HepG2 (cell line): Measurements from ENCODE around the gene DLG5. TPM values are rescaled to one million over a fixed set of nuclear protein-coding genes. Genes with fewer than 3 reads are reported as not detected.
A peak's percentile ranks its signal among the peaks of the same experiment; 100 is the strongest.

Experiments
- ADNP ChIP-seq: sonication (generic); formaldehyde crosslinking; IDR thresholded peaks from 2 replicates; pipeline ENCODE4 v1.4.0; 2020; ENCODE audit warnings: missing genetic modification reagents
- ASH2L ChIP-seq: fragments of 300-600, 200-600 bp; sonication (generic); IDR thresholded peaks from 2 replicates; pipeline ENCODE4 v1.7.0; 2017; ENCODE audit warnings: low read depth, mild to moderate bottlenecking, moderate library complexity, mixed read lengths, low read length; ENCODE audit not compliant: insufficient read length
- ATF5 ChIP-seq: sonication (generic); formaldehyde crosslinking; IDR thresholded peaks from 2 replicates; pipeline ENCODE4 v1.4.0; 2020; ENCODE audit warnings: mild to moderate bottlenecking, low read depth, missing genetic modification reagents
- DBP ChIP-seq: sonication (generic); formaldehyde crosslinking; IDR thresholded peaks from 2 replicates; pipeline ENCODE4 v1.4.0; 2020; ENCODE audit warnings: missing genetic modification reagents; ENCODE audit errors: not compliant biosample characterization
- DNMT3B ChIP-seq: conservative IDR thresholded peaks from 2 replicates; pipeline ENCODE4 v1.6.1; 2016; ENCODE audit warnings: missing biosample characterization, control low read depth
- FOXC1 ChIP-seq: sonication (generic); formaldehyde crosslinking; IDR thresholded peaks from 2 replicates; pipeline ENCODE4 v1.8.0; 2022; ENCODE audit warnings: mild to moderate bottlenecking, missing genetic modification reagents, borderline replicate concordance
- HOXA3 ChIP-seq: sonication (generic); formaldehyde crosslinking; IDR thresholded peaks from 2 replicates; pipeline ENCODE4 v1.5.0; 2020; ENCODE audit warnings: missing genetic modification reagents
- KAT7 ChIP-seq: IDR thresholded peaks from 2 replicates; pipeline ENCODE4 v1.6.1; 2018; ENCODE audit warnings: borderline replicate concordance, missing compliant biosample characterization
- KAT8 ChIP-seq: IDR thresholded peaks from 2 replicates; pipeline ENCODE4 v1.6.1; 2016; ENCODE audit warnings: missing genetic modification reagents, missing compliant biosample characterization
- KDM5A ChIP-seq: fragments of 200-600 bp; sonication (generic); IDR thresholded peaks from 2 replicates; pipeline ENCODE4 v1.7.0; 2018; ENCODE audit warnings: antibody characterized with exemption, mild to moderate bottlenecking, low read length, borderline replicate concordance
- MIXL1 ChIP-seq: IDR thresholded peaks from 2 replicates; pipeline ENCODE4 v1.6.1; 2016
- NFIB ChIP-seq: sonication (generic); formaldehyde crosslinking; IDR thresholded peaks from 2 replicates; pipeline ENCODE4 v1.9.0; 2021; ENCODE audit warnings: missing genetic modification reagents, mild to moderate bottlenecking, borderline replicate concordance
- PAF1 ChIP-seq: IDR thresholded peaks from 2 replicates; pipeline ENCODE4 v1.6.1; 2016; ENCODE audit warnings: missing genetic modification reagents, missing compliant biosample characterization
- RNF2 ChIP-seq: fragments of 450-650 bp; conservative IDR thresholded peaks from 2 replicates; pipeline ENCODE4 v1.6.1; 2016; ENCODE audit warnings: low read depth
- TARDBP ChIP-seq: sonication (generic); formaldehyde crosslinking; IDR thresholded peaks from 2 replicates; pipeline ENCODE4 v1.8.0; 2022; ENCODE audit warnings: mild to moderate bottlenecking, missing genetic modification reagents
- TEAD3 ChIP-seq: optimal IDR thresholded peaks from 2 replicates; pipeline ENCODE3; 2016; ENCODE audit warnings: borderline replicate concordance
- TRIM22 ChIP-seq: fragments of 450-650 bp; IDR thresholded peaks from 2 replicates; pipeline ENCODE4 v1.6.1; 2017
- WIZ ChIP-seq: sonication (generic); formaldehyde crosslinking; IDR thresholded peaks from 2 replicates; pipeline ENCODE4 v1.5.1; 2020; ENCODE audit warnings: mild to moderate bottlenecking, missing genetic modification reagents
- ZNF264 ChIP-seq: sonication (generic); formaldehyde crosslinking; IDR thresholded peaks from 2 replicates; pipeline ENCODE4 v1.4.0; 2020; ENCODE audit warnings: missing genetic modification reagents
- ZNF335 ChIP-seq: sonication (generic); formaldehyde crosslinking; IDR thresholded peaks from 2 replicates; pipeline ENCODE4 v1.4.0; 2020; ENCODE audit warnings: missing genetic modification reagents
- ZNF414 ChIP-seq: sonication (generic); formaldehyde crosslinking; IDR thresholded peaks from 2 replicates; pipeline ENCODE4 v1.5.0; 2020; ENCODE audit warnings: missing genetic modification reagents
- ZNF646 ChIP-seq: sonication (generic); formaldehyde crosslinking; IDR thresholded peaks from 2 replicates; pipeline ENCODE4 v1.9.0; 2021; ENCODE audit warnings: mild to moderate bottlenecking, missing genetic modification reagents
- polyA plus RNA-seq, 8 experiments: library from polyadenylated mRNA; depleted of rRNA in 3 of 8; stranded (reverse) in 7 of 8; unstranded in 1 of 8; fragments of >200 nt; fragmentation: Illumina TruSeq in 4 of 8; extraction: Trizol in 4 of 8; gene quantifications; 2 replicates each; pipeline versions ENCODE4 v1.2.1 to v1.2.3, GENCODE V29; 2011 to 2016; ENCODE audit warnings: low read depth in 4 of 8, missing spikeins in 1 of 8, mixed read lengths in 1 of 8; ENCODE audit not compliant: insufficient read depth in 1 of 8
- total RNA-seq, 5 experiments: library from RNA; depleted of rRNA; stranded (reverse); fragments of >200 nt; fragmentation: Illumina TruSeq; extraction: Trizol; gene quantifications; 2 replicates each; pipeline ENCODE4 v1.2.3, GENCODE V29; 2016; ENCODE audit warnings: low read depth in 1 of 5

The DLG5 gene
- total and polyA plus RNA-seq, 2 of the 13 experiments (the other 11 are each of a cell fraction or from before 2014, with no cell fraction given) = 15.5 to 18.2 TPM

GRCh38 chr10:77909749-77910375 is 16.7 kb downstream of the DLG5 start (continued):
- TF ChIP-seq TARDBP (CRISPR knock-in tag) (peak; percentile 66; the same call in 1 of the 2 replicates), RNF2 (no peak), TEAD3 (CRISPR knock-in tag) (peak; percentile 33), MIXL1 (CRISPR knock-in tag) (no peak), ZNF335 (no peak), HOXA3 (CRISPR knock-in tag) (peak; percentile 73), ZNF414 (CRISPR knock-in tag) (0 out of 2 replicates have a peak, but pooled peaks have one; percentile 26), NFIB (no peak), KDM5A (no peak), PAF1 (no peak), ZNF264 (CRISPR knock-in tag) (0 out of 2 replicates have a peak, but pooled peaks have one; percentile 38), KAT8 (peak; percentile 77), WIZ (no peak), KAT7 (CRISPR knock-in tag) (no peak), TRIM22 (no peak), ASH2L (peak; percentile 48), FOXC1 (CRISPR knock-in tag) (no peak), ATF5 (CRISPR knock-in tag) (no peak), DNMT3B (no peak), DBP (no peak), ZNF646 (CRISPR knock-in tag) (no peak), ADNP (CRISPR knock-in tag) (no peak)
